MCF 10A (cell line): ENCODE data around the gene SRSF9. TPM values are rescaled to one million over a fixed set of nuclear protein-coding genes. Genes with fewer than 3 reads are reported as not detected.

Experiments
- BruUV-seq: library from RNA; stranded (reverse); fragments of 400-500 nt; replicated peaks from 2 replicates; lab custom pipeline; 2021; lab: Mats Ljungman, UMichigan
- CTCF ChIA-PET: fragments of 300-600 bp; sonication (Branson Sonifier 250); formaldehyde crosslinking; extraction: SDS; loops from one replicate; lab custom pipeline; 2021; ENCODE audit warnings: antibody characterized with exemption, inconsistent platforms; lab: Yijun Ruan, JAX
- POLR2A ChIA-PET: fragments of 300-600, 350-650 bp; sonication (Branson Sonifier 250); formaldehyde crosslinking; extraction: SDS; loops from one replicate; lab custom pipeline; 2020; ENCODE audit warnings: antibody characterized with exemption, inconsistent platforms; lab: Yijun Ruan, JAX
- DNase-seq: peaks from one replicate; pipeline ENCODE4 v3.0.0-alpha.2; 2018; ENCODE audit not compliant: unreplicated experiment
- H3K27ac Mint-ChIP-seq: one replicate; pipeline ENCODE4 v1.8.0; 2022; ENCODE audit warnings: mild to moderate bottlenecking, low read depth, mixed read lengths; ENCODE audit not compliant: unreplicated experiment
- H3K27me3 Mint-ChIP-seq: one replicate; pipeline ENCODE4 v1.8.0; 2022; ENCODE audit warnings: mixed read lengths; ENCODE audit not compliant: insufficient read depth, unreplicated experiment
- H3K36me3 Mint-ChIP-seq: one replicate; pipeline ENCODE4 v1.8.0; 2022; ENCODE audit warnings: mild to moderate bottlenecking, moderate library complexity, mixed read lengths; ENCODE audit not compliant: insufficient read depth, unreplicated experiment
- H3K4me1 Mint-ChIP-seq: one replicate; pipeline ENCODE4 v1.8.0; 2022; ENCODE audit warnings: mixed read lengths; ENCODE audit not compliant: insufficient read depth, unreplicated experiment
- H3K4me3 Mint-ChIP-seq: one replicate; pipeline ENCODE4 v1.8.0; 2022; ENCODE audit warnings: mild to moderate bottlenecking, moderate library complexity, mixed read lengths; ENCODE audit not compliant: unreplicated experiment
- H3K9me3 Mint-ChIP-seq: one replicate; pipeline ENCODE4 v1.8.0; 2022; ENCODE audit warnings: mixed read lengths; ENCODE audit not compliant: unreplicated experiment
- intact Hi-C: fragments of 100-400 bp; cut with micrococcal nuclease; formaldehyde crosslinking; loops from 2 replicates; pipeline ENCODE4 v1.14.1; 2022
- total RNA-seq: library from RNA; stranded (reverse); gene quantifications from 2 replicates; pipeline ENCODE4 v1.2.3, GENCODE V29; 2022
- TF ChIP-seq, protein P1 (sequence below): fragments of 200-600 bp; IDR thresholded peaks from one replicate; pipeline ENCODE4 v1.8.0; 2022; ENCODE audit warnings: antibody characterized with exemption, mild to moderate bottlenecking; ENCODE audit not compliant: unreplicated experiment

Gene SRSF9
- total RNA-seq, 1 experiment from 2014 or later, result 193 TPM

GRCh38 chr12:120429368-120429767, 40.2 kb downstream of the SRSF9 start:
- TF ChIP-seq, protein P1, sequence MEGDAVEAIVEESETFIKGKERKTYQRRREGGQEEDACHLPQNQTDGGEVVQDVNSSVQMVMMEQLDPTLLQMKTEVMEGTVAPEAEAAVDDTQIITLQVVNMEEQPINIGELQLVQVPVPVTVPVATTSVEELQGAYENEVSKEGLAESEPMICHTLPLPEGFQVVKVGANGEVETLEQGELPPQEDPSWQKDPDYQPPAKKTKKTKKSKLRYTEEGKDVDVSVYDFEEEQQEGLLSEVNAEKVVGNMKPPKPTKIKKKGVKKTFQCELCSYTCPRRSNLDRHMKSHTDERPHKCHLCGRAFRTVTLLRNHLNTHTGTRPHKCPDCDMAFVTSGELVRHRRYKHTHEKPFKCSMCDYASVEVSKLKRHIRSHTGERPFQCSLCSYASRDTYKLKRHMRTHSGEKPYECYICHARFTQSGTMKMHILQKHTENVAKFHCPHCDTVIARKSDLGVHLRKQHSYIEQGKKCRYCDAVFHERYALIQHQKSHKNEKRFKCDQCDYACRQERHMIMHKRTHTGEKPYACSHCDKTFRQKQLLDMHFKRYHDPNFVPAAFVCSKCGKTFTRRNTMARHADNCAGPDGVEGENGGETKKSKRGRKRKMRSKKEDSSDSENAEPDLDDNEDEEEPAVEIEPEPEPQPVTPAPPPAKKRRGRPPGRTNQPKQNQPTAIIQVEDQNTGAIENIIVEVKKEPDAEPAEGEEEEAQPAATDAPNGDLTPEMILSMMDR, result no peak
- Mint-ChIP-seq H3K4me3 (no peak overlapping the region), H3K27ac (no peak overlapping the region), H3K4me1 (peaks cover 5% of the 10 kb centered on the region), H3K9me3 (no peaks in the 10 kb centered on the region), H3K36me3 (no peaks in the 10 kb centered on the region), H3K27me3 (no peaks in the 10 kb centered on the region)
- DNase-seq, result no peak
- CTCF ChIA-PET, result interaction anchor here (0.5 to 2.8 kb wide), 17 partner anchors 9 to 604 kb away, joined by 3 to 32 read pairs (median 4); partner anchors contain the start of genes COX6A1 and PLA2G1B
- POLR2A ChIA-PET, result interaction anchor here (1.4 kb wide), 1 partner anchor 72 kb away, joined by 5 read pairs; no protein-coding TSS in a partner anchor
- intact Hi-C loops, result no loop called here
- no TSS peak for BruUV-seq

DNA sequence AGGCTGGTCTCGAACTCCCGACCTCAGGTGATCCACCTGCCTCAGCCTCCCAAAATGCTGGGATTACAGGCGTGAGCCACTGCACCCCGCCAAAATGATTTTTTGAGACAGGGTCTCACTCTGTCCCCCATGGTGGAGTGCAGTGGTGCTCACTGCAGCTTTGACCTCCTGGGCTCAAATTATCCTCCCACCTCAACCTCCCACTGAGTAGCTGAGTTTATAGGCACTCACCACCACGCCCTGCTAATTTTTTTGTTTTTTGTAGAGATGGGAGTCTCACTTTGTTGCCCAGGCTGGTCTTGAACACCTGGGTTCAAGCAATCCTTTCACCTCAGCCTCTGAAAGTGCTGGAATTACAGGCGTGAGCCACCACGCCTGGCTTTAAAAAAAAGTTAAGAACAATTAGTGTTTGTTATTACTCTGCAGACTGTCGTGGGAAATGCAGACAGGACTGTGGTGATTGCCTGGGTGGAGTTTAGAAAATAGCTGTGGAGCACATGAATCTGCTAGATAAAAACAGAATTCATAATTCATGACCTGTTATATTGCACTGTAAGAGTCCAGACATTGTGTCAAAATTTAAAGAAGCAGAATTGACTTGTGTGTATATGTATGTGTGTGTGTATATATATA, 40.8 kb downstream of the SRSF9 start:
- Mint-ChIP-seq H3K4me3 (no peak overlapping the region), H3K27me3 (no peaks in the 10 kb centered on the region), H3K27ac (no peak overlapping the region), H3K9me3 (no peaks in the 10 kb centered on the region), H3K4me1 (peaks cover 5% of the 10 kb centered on the region), H3K36me3 (no peaks in the 10 kb centered on the region)
- TF ChIP-seq, protein P1, result no peak
- no TSS peak for BruUV-seq
- DNase-seq, result no peak
- intact Hi-C loops, result no loop called here
- ChIA-PET POLR2A (interaction anchor here (0.6 kb wide), 1 partner anchor 39 kb away, joined by 3 read pairs; no protein-coding TSS in a partner anchor), CTCF (interaction anchor here (0.8 to 2.8 kb wide), 11 partner anchors 10 to 220 kb away, joined by 3 to 32 read pairs (median 6); partner anchors contain the start of genes COX6A1 and PLA2G1B)

- TF ChIP-seq, protein P1, result no peak
- no peak for DNase-seq
- ChIA-PET POLR2A (no interaction called here), CTCF (no interaction called here)
- no peaks in the 10 kb centered on the region for H3K27me3 Mint-ChIP-seq
- BruUV-seq, result no TSS peak
- H3K9me3 Mint-ChIP-seq, result no peaks in the 10 kb centered on the region
- H3K4me1 Mint-ChIP-seq, result peaks cover 5% of the 10 kb centered on the region
- H3K27ac Mint-ChIP-seq, result no peak overlapping the region
- no peak overlapping the region for H3K4me3 Mint-ChIP-seq
- no peaks in the 10 kb centered on the region for H3K36me3 Mint-ChIP-seq
- intact Hi-C loops, result no loop called here
Observed at GRCh38 chr12:120425797-120426196, 43.8 kb downstream of the SRSF9 start.

DNA sequence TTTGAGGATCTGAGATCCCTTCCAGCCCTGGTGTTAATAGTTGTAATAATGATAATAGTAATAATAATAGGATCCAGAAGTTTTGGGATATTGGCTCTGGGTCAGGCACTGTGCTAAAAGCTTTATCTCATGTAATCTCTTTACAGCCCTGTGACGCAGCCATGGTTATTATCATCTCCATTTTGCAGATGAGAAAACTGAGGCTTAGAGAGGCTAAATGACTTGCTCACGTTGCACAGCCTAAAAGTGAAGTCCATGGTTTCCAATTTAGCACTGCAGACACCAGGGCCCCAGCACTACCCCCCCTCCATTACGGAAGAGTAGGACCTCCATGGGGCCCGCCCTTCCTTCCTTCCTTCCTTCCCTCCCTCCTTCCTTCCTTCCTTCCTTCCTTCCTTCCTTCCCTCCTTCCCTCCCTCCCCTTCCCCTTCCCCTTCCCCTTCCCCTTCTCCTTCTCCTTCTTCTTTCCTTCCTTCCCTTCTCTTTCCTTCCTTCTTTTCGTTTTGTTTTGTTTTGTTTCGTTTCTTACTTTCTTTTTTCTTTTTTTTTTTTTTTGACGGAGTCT, 46.6 kb downstream of the SRSF9 start:
- CTCF ChIA-PET, result no interaction called here
- POLR2A ChIA-PET, result no interaction called here
- no TSS peak for BruUV-seq
- no peaks in the 10 kb centered on the region for H3K36me3 Mint-ChIP-seq
- no peaks in the 10 kb centered on the region for H3K27me3 Mint-ChIP-seq
- no peak overlapping the region for H3K4me3 Mint-ChIP-seq
- H3K9me3 Mint-ChIP-seq, result no peaks in the 10 kb centered on the region
- TF ChIP-seq, protein P1, result no peak
- no peaks in the 10 kb centered on the region for H3K4me1 Mint-ChIP-seq
- no peak overlapping the region for H3K27ac Mint-ChIP-seq
- intact Hi-C loops, result no loop called here
- DNase-seq, result no peak
